Measurements from ENCODE around the gene MTMR11.
A peak's percentile ranks its signal among the peaks of the same experiment; 100 is the strongest.
"Not testable (repeated sequence)": the region's sequence is repeated elsewhere in the genome, so short reads cannot be mapped to it uniquely, and the experiment has no call there.

MTMR11 gene

GRCh38 chr1:149949911-149950310 is 13.2 kb upstream of the MTMR11 start:
- H3K4me3 ChIP-seq (ENCODE audit: low read depth, low read length): no peak overlapping the region
- peak; percentile 35 for DNase-seq (ENCODE audit: low read depth)
- TF ChIP-seq CTCF (conservative IDR thresholded peaks at IDR 0.05; ENCODE audit: low read depth, low read length): no peak

DNA sequence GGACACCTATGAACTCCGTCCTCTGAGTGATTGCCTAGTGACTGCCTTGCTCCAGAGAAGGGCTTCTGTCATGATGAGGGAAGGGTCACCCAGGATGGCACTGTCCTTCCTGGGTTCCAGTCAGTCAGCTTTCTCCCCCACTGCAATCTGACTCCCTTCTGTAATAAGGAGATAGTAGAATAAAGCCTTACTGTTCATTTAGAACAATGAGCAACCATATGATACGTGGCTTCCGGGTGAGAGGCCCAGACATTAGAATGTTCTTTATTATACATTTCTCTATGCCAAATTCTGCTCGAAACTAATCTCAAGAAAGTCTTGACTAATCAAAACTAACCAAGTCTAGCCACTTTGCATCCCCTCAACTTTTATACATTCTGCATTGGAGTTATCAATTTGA is 8.5 kb upstream of the MTMR11 start:
- no peak overlapping the region for H3K4me3 ChIP-seq (ENCODE audit: low read depth, low read length)
- TF ChIP-seq CTCF (conservative IDR thresholded peaks at IDR 0.05; ENCODE audit: low read depth, low read length): no peak
- no peak for DNase-seq (ENCODE audit: low read depth)

- no peak for TF ChIP-seq CTCF (conservative IDR thresholded peaks at IDR 0.05; ENCODE audit: low read depth, low read length)
Observed at GRCh38 chr1:149942885-149943284, 6.2 kb upstream of the MTMR11 start.

GRCh38 chr1:149942207-149942606 is 5.5 kb upstream of the MTMR11 start:
- peak; percentile 68 for TF ChIP-seq CTCF (conservative IDR thresholded peaks at IDR 0.05; ENCODE audit: low read depth, low read length)
- DNase-seq (ENCODE audit: low read depth): peak; percentile 67
- H3K4me3 ChIP-seq (ENCODE audit: low read depth, low read length): no peak overlapping the region

More at GRCh38 chr1:149942885-149943284, 6.2 kb upstream of the MTMR11 start:
- H3K4me3 ChIP-seq (ENCODE audit: low read depth, low read length): no peak overlapping the region
- no peak for DNase-seq (ENCODE audit: low read depth)

- TF ChIP-seq CTCF (conservative IDR thresholded peaks at IDR 0.05; ENCODE audit: low read depth, low read length): no peak
- no peak for DNase-seq (ENCODE audit: low read depth)
- H3K4me3 ChIP-seq (ENCODE audit: low read depth, low read length): no peak overlapping the region
Observed at GRCh38 chr1:149940427-149940826, 3.7 kb upstream of the MTMR11 start.

DNA sequence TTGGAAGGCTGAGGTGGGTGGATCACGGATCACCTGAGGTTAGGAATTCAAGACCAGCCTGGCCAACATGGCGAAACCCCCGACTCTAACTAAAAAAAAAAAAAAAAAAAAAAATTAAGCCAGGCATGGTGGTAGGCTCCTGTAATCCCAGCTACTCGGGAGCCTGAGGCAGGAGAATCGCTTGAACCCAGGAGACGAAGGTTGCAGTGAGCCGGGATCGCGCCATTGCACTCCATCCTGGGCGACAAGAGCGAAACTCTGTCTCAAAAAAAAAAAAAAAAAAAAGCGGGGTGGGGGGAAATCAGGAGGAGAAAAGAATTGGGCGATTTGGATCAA is 2.0 kb upstream of the MTMR11 start:
- not testable (repeated sequence) for H3K4me3 ChIP-seq (ENCODE audit: low read depth, low read length); DNase-seq (ENCODE audit: low read depth)

- H3K4me3 ChIP-seq (ENCODE audit: low read depth, low read length): no peak overlapping the region
- DNase-seq (ENCODE audit: low read depth): peak; percentile 12
Observed at GRCh38 chr1:149937759-149938158, 1.1 kb upstream of the MTMR11 start.

More at GRCh38 chr1:149937759-149938158, 1.1 kb upstream of the MTMR11 start:
- no peak for TF ChIP-seq CTCF (conservative IDR thresholded peaks at IDR 0.05; ENCODE audit: low read depth, low read length)

Measured in choroid plexus epithelial cell (primary cell).